HG02973 (cell line): ENCODE results near the gene KCNK3.
"Not testable (repeated sequence)": the region's sequence is repeated elsewhere in the genome, so short reads cannot be mapped to it uniquely, and the experiment has no call there.

Source experiments
- ATAC-seq: cut with Tn5 transposase; IDR thresholded peaks from one replicate; pipeline ENCODE4 v1.9.1; 2021; ENCODE audit warnings: moderate library complexity; ENCODE audit not compliant: unreplicated experiment

The KCNK3 gene

GRCh38 chr2:26729311-26729710 lies 36.8 kb downstream of the KCNK3 start:
- ATAC-seq: no peak

- no peak for ATAC-seq
These were observed 38.2 kb downstream of the KCNK3 start for GRCh38 chr2:26730549-26731344.

GRCh38 chr2:26731714-26732113 lies 39.2 kb downstream of the KCNK3 start:
- no peak for ATAC-seq

- ATAC-seq: no peak
These were observed 39.9 kb downstream of the KCNK3 start for GRCh38 chr2:26732446-26732845.

DNA sequence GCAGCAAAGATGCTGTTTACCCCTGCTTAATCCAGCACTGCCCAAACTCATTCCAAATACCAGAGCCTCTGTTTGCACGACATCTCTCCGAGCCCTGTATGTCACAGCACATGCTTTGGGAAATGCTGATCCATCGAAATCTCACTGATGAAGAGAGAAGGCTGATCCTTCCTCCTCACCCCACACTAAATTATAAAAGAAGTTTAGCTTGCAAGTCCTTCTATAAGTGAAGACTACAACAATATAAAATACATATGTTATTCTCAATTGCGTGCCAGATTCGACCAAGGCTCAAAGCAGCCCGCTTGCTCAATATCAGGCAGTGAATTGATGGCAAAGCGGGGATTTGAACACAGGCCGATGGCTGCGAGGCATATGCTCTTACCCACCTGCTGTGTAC lies 40.9 kb downstream of the KCNK3 start:
- ATAC-seq: no peak

GRCh38 chr2:26735097-26735496 lies 42.6 kb downstream of the KCNK3 start:
- ATAC-seq: no peak

DNA sequence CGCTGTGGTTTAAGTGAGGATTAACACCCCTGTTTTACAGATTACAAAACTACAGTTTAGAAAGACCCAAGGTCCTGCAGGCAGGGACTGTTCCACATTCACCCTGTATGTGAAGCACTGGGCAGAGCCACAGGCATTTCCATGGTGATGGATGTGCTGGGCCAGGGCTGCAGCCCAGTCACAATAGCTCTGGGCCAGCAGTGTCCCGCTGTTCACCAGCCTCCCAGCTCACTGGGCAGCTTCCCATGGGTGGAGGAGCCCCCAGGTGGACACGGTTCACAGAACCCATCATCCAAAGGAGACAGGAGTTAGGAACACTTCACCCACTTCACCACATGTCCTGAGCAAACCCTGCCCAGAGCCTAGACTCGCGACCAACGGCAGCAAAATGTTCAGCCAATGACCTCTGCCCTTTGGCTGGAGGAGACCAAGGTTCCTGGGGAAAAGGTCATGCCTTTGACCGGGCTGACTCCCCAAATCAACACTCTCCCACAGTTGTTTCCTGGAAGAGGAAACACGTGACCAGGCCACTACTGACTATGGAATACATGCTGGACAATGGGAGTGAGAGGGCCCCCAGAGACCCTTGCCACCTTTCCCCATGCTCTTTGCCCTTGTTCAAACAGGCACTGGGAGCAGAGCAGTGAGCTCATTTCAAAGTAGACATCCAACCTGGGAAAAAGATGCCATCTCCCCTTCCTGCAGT lies 43.5 kb downstream of the KCNK3 start:
- ATAC-seq: no peak

DNA sequence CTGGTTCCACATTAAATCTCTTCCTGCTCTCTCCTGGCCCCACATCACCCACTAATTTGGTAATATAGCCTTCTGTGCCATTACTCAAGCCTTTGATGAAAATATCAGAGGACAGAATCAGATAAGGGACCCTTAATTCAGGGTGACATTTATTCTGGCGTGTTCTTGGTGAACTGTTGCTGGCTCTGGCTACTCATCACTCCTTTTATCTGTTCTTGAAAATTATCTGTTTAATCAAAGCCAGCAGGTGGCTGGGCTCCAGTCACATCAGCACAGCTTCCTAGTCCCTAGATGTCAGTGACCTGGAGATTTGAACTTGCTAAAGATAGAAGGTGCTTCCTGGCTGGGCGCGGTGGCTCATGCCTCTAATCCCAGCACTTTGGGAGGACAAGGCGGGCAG lies 44.7 kb downstream of the KCNK3 start:
- no peak for ATAC-seq

- ATAC-seq: no peak
These were observed 46.0 kb downstream of the KCNK3 start for GRCh38 chr2:26738481-26738880.

DNA sequence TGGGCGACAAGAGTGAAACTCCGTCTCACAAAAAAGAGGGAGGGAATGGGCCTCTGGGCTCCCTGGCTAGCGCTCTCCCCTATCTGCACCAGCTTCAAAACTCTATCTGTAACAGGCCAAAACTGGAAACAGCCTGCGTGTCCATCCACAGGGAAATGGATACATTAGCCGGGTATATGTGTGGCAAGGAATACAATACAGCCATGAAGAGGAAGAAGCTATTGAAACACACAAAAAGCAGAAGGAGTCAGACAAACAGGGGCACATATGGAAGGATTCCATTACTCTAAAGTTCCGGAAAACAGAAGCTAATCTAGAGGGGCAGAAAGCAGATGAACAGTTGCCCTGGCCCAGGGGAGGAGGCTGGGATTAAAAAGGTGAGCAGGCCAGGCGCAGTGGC lies 47.0 kb downstream of the KCNK3 start:
- no peak for ATAC-seq

DNA sequence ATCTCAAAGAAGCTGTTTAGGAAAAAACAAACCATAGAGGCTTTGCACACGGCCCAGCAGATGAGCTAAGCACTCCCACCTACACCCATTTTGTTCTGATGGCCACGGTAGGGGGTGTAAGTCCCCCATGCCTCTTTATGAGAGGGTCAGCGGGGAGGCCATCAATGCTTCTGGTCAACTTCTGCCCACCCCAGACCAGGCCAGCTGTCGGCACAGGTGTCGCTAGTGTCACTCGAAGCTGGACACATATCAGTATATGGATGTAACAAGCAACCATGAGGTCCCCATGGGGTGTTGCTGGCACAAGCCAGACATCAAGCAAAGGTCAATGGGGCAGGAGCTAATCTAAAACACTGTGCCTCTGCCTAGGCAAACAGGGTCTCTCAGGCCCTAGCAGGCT lies 47.8 kb downstream of the KCNK3 start:
- no peak for ATAC-seq

DNA sequence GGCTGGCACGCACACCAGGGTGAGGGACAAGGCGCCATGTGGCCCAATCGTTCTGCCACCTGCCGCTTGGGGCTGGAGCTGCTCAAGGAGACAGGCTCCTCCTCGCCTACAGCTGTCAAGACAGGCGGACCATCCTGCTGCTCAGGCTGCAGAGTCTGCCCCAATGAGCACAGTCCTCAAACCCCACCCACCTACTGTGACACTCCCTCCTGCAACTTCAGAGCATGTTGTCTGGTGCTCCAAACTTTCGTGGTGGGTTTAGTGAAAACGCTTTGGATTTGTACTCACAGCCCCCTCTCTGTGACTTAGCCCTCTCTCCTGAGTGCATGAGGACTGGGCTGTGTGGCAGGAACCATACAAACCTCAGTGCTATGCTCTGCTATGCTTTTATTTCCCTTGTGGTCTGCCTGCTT lies 48.4 kb downstream of the KCNK3 start:
- no peak for ATAC-seq

DNA sequence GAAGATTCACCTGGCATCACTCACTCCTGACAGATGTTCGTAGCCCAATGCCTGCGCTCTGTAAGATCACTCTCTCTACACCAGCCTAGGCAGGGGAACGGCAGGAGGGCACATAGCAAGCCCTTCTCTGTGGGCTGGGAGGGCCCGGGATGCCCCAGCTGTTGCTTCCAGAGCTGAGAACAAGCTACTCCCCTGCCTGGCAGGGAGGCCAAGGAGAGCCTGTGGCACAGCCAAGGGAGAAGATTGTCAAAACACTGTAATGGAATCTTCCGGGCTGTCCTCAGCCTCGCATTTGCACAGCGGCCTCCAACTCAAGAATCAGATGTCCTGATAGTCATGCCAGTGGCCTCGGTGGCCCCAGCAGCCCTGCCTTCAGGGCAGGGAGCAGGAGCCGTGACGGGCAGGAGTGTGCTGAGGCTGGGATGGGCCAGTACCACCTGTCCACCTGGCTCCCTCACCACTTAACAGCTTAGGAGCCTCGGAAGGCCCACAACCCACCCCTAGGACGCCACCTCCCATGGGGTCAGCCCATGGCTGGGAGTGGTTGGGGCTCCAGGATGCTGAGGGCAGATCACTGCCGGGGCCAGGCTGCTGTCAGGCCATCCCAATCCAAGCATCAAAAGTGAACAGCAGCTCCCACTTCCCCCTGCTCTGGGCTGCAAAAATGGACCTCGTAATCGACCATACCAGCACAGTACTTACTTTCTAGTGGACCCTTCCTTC lies 49.7 kb downstream of the KCNK3 start:
- ATAC-seq: no peak

GRCh38 chr2:26743852-26744251 lies 51.3 kb downstream of the KCNK3 start:
- no peak for ATAC-seq

- no peak for ATAC-seq
These were observed 52.4 kb downstream of the KCNK3 start for GRCh38 chr2:26744953-26745352.

- no peak for ATAC-seq
These were observed 53.2 kb downstream of the KCNK3 start for GRCh38 chr2:26745609-26746327.

- ATAC-seq: no peak
These were observed 54.4 kb downstream of the KCNK3 start for GRCh38 chr2:26746934-26747333.

- ATAC-seq: not testable (repeated sequence)
These were observed 57.4 kb downstream of the KCNK3 start for GRCh38 chr2:26749787-26750420.

GRCh38 chr2:26750467-26750866 lies 57.9 kb downstream of the KCNK3 start:
- ATAC-seq: not testable (repeated sequence)

- ATAC-seq: no peak
These were observed 60.1 kb downstream of the KCNK3 start for GRCh38 chr2:26752656-26753055.

GRCh38 chr2:26754539-26754938 lies 62.0 kb downstream of the KCNK3 start:
- ATAC-seq: no peak
